ENCODE results near the gene USP47.

USP47 gene

DNA sequence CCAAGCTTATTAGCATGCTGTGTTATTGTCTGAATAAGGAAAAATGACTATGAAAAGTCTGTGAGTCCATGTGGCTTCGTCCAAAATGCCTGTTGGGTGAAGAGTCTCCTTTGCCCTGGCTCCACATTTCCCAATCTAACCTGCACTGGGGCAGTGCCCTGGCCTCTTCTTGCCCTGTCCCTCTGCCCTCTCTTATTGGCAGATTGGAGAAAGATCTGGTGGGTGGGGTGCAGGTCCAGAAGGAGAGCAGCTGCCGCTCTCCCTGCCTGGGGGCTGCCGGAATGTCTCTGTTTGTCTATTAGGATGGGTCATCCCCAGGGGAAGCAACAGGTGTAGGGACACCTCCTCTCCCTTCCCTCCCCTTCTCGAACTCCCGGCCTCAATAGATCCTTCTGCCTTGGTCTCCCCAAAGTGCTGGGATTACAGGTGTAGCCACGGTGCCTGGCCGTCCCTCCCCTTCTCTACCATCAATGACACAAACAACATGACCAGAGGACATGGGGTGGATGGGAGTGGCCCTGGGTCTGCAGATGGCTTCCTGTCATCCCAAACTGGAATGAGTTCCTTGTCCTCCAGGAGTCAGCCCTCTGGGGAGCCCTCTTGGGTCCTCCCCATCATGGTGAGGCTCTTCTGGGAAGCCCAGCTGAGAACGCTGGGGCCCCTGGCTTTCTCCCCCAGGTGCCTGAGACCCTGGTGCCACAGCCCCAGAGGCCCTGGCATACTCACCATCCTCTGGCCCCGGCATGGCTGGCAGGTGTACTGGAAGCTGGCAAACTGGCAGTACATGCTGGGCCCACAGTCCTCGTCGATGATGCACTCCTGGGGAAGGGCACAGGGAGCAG lies 126.1 kb downstream of the USP47 start:
- DNase-seq = no peak

DNA sequence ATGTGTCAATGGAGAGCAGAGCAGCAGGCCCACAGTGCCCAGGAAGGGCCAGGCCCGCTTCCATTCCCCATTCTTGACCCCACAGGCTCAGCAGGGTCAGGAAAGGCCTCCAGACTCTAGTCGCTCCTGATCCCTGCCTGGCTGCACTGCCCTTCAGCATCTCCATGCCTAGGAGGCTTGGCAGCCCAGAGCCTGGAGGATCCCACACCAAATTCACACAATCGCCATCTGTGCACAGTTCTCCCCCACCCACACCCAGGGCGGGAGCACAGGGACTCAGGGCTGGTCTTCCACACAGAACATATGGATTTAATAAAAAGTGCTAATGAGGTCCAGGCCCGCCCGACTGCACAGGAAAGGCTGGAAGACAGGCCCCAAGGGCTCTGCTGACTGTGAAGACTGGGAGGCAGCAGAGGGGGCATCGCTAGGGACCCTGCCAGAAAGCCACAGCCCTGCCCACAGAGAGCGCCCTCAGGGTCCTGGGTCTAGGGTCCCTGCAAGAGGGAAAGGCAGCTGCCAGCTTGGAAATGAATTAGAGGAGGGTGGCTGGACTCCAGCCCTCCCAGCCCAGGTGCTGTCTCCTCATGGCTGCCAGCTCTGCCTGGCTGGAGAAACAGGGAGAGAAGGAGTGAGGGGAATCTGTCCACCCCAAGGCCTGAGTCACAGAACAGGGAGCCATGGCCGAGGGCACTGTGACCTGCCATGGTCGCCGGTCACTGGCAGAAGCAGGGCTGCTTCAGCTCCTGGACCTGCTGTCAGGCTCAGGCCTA lies 126.9 kb downstream of the USP47 start:
- no peak for DNase-seq

DNA sequence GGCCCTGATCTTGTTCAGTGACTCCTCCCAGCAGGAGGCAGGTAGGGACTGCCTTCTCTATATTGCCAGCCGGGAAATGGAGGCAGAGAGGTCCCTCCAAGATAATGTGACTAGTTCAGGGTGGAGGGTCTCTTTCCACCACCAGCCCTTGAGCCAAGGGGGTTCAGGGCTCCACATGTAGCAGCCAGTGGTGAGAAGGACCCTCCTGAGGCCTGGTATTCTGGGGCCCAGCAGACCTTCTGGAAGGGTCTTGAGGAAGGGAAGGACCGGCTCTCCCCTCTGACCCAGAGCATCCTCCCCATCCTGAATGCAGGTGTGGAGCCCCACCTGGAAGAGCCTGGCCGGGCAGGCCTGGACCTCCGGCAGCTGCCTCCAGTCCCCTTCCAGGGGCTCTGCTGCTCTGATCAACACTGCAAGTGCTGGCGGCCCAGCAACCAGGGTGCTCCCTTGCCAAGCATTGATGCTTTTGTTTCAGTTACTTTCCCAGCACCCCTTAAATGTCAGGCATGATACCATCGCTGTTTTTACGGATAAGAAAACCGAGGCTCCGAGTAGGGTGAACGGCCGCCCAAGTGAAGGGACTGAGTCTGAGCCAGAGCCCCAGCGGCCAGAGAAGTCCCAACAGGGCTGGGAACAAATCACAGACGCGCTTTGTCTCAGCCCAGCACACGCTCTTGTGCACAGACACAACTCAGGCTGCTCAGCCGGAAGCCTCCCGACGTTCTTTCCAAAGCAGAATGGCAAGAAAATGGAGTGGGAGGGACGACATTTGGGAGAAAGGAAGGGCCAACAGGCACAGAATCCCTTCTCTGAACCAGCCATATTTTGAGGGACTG lies 127.8 kb downstream of the USP47 start:
- DNase-seq = no peak

DNA sequence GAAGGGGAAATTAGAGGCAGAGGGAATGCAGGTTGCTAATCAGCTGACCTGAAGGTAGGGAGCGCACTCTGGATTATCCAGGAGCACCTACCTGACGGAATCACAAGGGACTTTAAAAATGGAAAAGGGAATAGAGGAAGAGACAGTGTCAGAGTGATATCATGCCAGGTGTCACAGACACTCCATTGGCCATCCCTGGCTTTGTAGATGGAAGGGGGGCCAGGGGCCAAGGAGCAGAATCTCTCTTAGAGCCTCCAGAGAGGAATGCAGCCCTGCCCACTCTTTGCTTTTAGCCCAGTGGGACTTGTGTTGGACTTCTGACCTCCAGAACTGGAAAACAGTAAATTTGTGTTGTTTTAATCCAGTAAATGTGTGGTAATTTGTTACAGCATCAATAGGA lies 128.8 kb downstream of the USP47 start:
- no peak for DNase-seq

DNA sequence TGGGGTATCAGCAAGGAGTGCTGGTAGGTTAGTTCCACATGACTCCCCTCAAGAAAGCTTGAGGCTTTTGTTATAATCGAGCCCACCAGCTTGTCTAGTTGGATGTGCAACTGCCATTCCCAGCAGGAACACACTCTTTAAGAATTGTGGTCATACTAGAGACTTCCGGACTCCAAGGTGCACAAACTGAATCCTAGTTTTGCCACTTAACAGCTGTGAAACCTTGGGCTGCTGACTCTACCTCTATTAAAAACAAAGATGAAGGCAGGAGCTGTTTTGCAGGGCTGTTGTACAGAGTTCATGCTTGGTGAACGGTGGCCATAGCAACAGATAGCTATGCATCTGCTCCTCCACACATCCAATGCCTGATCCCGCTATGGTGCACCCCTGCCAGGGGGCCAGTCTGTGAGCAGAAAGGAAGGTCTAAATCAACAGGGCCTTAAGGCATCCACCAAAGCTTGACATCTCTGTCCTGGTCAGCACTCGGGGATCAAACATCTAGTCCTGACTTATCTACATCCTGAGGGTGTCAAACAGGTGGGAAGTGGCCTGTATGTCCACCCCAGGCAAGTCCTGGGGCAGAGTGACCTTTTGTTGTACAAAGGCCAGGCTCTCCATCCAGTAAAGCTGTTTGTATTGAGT lies 130.3 kb downstream of the USP47 start:
- DNase-seq = no peak

DNA sequence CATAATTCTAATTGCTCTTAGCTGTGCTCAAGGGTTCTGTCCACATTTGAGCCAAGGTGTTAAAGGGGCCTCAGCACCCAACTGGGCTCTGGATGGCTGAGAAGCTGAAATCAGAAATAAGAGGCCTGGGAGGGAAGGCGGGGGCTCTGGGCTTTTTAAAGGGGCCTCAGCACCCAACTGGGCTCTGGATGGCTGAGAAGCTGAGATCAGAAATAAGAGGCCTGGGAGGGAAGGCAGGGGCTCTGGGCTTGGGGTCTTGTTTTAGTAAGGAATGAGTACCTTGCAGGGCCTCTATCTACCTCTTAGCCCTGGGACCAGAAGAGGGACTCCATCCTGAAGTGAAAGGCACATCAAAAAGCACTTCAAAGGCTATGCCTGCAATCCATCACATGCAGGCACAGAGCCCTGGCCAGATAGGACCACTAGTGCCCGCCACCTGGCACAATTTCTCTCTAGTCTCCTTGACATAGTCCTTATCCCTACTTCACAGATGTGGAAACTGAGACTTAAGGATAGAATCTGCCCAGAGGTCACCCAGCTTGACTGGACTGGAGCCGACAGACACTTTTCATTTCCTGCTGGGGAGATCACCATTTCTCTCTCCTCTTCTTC lies 131.1 kb downstream of the USP47 start:
- no peak for DNase-seq

DNA sequence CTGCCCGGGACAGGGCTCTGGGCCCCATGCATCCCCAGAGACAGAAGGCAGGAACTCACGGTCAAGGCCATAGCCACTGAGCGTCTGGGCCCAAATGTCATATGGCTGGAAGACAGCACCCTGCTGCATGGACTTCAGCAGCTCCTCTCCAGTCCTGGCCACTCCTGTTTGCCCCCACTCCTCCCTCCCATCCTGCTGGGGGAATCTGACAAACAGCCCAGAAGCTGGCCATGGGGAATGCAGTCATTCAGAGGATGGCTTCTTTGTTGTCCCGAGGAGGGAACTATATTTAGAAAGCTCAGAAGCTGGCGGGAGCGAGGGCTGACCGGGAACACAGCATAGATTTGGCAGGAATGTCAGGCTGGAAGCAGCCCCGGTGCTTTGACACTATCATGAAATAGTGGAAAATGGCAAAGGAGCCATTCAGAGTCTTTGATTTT lies 131.6 kb downstream of the USP47 start:
- no peak for DNase-seq

DNA sequence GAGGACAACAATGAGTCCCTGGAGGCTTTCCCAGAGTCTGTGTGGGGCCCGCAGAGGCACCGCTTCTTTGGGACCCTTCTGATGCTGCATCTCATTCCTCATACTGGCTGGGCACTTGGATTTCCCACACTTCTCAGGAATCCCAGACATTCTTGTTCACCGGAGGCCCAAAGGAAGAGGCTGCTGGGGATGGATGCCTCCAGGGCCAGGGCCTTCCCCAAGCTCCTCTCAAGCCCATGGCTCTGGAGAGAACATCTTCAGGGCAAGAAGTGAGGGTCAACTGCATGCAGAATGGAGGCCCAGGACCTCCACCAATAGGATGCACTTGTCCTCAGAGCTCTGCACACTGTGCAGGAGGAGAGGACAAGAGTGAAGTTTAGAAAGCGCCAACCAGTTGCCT lies 132.1 kb downstream of the USP47 start:
- no peak for DNase-seq

DNA sequence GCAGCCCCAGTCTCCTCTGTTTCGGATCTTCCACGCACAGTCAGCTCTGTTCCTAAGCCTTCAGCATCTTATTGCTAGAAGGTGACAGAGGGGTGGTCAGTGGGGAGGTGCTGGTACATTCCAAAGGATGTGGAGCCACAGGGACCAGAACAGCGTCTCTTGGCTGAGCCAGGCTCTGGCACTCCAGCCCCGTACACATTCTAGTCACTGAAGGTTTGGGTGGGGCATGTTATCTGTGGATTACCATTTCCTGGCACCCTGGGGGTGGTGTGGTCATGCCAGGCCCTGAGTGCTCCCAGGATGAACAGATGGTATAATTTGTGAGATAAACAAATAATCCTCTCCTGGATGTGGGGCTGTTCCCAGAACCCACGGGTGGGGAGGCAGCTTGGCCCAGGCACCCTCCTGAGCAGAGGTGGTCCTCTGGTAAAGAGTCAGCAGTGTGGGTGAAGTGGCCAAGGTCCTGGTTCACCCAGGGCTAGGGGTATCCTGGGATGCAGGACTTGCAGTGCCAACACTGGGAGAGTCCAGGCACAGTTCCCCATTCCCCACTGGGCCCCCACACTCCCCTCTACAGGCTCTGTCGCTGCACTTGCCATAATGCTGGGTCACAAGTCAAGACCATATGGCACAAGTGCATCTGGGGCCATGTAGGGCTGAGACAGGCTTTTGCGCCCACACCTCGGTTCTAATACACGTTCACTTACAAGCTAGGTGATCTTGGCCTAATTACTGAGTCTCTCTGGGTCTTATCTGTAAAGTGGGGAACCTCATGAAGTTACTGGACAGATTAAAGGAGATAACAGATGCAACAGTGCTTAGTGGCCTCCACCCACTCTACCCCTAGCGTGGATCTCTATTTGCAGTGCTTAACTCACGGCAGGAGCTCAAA lies 133.7 kb downstream of the USP47 start:
- no peak for DNase-seq

DNA sequence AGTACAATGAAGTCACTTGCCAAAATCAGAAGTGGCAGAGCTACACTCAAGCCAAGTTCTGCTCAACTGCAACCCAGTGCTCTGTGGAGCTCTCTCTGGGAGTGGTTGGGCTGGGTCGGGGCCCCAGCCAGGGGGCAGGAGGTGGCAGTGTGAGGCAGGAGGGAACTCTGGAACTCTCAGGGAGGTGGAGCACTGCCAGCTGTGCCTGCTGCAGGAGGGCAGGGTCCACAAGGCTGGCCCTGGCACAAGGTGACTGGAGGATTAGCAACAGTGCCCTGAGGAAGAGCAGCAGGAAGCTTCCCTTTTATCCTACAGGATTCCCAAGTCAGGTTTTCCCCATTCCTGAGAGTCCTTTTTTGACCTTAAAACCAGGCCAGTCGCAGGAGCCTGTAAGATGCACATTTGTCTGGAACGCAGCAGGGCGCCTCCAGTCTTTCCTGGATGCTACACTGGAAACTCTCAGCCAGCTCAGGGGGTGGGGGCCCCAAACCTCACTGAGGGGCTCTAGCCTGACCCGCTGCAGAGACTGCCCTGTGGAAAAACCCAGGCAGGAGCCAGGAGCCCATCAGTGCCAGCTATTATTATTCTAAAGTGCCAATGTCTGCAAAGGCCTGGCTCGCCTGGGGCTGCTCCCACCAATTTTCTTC lies 134.8 kb downstream of the USP47 start:
- no peak for DNase-seq

DNA sequence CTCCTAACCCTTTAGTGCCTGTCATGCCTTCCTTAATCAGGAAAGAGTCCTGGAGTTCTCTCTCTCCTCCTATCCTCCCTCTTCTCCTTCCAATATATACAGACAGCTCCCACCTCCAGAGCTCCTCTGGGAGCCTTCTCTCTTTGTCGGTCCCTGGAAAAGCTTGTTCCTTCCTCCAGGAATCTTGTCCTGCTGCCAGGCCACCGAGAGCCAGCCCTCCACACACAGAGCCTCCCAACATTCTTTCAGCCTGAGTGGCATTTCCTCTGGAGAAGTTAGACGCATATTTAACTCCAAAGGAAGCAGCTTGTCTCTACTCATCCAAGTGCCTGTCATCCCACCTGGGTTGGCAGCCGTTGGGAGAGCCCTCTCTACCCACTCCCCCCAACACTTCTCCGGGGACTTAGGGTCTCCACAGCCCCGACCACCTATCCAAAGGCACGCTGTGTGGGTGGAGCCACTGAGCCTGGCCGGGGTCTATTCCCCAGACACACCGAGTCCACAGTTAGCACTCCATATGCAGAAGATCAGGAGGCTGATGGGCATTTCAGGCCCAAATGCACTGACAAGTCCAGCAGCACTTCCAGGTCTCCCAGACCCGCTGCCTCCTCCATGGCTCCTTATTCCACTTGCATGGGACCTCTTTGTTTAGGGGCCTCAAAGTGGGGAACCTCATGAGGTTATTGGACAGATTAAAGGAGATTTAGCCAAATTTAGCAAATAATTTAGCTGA lies 135.6 kb downstream of the USP47 start:
- DNase-seq = no peak

DNA sequence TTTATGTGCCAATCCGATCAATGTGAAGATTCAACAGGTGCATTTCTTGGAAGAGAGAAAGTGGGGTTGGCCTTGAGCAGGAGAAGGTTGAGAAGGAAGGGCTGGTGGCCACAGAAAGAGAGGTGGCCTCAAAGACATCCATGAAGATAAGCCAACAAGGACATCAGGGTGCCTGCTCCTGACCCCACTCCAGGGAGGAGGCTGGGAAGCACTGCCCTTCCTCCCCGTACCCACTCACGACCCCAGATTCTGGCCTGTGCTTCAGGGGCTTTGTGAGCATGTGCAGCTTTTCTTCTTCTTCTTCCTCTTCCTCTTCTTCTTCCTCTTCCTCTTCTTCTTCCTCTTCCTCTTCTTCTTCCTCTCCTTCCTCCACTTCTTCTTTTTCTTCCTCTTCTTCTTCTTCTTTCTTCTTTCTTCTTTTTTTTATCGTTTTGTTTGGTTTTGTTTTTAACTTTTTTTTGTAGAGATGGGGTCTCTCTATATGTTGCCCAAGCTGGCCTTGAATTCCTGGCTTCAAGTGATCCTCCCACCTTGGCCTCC lies 136.4 kb downstream of the USP47 start:
- no peak for DNase-seq

DNA sequence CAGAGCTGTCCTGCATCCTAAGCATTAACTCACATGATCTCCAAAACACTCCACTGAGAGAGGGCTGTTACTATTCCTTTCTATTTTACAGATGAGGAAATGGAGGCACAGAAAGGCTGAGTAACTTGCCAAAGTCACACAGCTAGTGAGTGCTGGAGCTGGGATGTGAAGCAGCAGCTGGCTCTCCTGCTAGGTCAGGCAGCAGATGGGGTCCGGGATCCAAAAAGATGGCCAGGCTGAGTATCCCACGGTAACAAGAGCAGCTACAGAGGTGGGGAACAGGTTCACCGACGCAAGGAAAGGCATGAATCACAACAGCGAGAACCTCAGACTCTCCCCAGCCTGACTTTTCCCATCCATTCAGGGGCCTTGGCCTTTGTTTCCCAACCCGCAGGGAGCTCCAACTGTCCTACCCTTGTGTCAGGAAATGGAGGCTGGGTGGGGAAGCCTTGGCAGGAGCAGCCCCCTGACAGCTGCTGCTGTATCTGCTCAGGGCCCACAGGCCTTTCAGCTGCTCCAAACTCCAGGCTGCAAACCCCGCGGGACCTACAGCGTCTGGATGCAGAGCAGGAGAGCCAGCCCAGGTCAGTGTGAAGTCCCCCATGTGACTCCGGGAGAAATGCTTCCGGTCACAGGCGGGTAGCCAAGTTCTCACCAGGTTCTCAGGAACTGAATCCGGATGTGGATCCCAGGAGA lies 137.2 kb downstream of the USP47 start:
- no peak for DNase-seq

DNA sequence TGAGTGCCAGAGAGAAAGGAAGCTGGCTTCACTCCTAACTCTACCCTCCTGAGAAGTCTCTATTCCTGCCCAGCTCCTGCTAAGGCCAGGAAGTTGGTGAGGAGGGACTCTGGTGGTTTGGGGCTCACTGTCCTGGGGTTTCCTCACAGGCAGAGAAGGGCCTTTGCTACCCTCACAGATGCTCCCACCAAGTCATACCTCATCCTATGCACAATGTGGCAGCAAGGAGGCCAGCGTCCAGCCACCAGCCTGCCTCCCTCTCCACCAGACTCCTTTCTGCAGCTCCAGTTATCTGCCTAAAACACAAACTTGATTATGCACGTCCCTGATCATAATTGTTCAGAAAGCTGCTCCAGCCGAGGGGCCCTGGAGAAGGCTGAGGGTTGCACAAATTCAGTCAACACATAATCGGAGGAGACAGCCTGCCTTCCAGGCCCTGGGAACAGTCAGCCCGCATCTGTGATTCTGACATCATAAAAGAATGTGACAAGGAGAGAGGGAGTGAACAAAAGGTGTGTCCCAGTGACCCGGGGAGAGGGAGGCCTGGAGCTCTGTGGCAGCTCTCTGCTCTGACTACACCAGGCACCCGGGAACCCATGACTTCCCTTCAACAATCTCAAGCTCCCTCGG lies 137.8 kb downstream of the USP47 start:
- DNase-seq = no peak

DNA sequence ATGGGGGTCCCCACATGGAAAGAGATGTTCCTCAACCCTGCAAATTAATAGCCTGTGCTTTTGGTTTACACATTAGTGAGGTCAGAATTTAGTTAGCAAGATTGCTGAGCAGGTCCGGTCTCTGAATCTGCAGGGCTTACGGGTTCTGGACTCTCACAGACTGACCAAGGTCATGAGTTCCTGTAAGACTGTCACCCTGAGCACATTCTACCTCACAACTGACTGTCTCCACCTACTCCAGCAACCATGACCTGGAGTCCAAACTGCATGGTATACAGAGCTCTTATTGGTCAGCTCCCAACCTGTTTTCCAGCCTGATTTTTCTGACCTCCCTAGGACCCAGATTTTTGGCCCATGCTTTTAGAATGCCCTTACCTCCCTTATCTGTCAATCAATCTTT lies 138.4 kb downstream of the USP47 start:
- no peak for DNase-seq

DNA sequence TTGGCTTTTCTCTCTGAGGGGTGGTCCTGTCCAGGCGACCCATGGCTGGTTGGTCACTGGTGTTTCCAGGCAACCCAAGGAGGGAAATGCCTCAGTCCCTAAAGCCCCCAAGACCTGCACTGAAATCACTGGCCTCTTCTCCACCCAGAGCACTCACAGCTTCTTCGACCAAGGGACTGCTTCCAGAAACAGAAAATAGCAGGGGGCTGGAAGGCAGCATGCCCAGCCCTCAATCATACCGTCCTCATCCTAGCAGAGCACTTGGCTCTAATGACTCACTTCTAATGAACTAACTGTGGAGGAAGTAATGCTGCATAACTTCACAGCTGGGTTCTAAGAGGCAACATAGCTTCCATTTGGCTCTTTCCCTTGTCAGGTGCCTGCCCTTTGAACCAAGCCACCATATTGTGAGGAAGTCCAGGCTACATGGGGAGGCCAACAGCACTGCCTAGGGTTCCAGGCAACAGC lies 139.1 kb downstream of the USP47 start:
- no peak for DNase-seq

DNA sequence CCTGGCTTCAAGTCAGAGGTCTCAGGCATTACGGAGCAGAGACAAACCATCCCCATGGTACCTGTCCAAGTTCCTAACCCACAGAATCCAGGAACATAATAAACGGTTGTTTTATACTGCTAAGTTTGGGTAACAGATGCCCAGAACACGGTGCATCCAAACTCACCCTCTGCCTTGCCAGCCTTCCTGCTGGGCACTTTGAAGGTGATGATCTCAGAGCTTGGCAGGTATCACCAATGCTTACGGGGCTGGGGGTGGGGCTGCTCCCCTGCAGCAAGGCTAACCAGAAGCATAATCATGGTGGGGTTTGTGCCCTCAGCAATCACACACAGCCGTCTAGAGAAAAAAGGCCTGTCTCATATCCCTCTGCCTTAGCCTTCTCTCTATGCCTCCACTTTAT lies 139.6 kb downstream of the USP47 start:
- no peak for DNase-seq

DNA sequence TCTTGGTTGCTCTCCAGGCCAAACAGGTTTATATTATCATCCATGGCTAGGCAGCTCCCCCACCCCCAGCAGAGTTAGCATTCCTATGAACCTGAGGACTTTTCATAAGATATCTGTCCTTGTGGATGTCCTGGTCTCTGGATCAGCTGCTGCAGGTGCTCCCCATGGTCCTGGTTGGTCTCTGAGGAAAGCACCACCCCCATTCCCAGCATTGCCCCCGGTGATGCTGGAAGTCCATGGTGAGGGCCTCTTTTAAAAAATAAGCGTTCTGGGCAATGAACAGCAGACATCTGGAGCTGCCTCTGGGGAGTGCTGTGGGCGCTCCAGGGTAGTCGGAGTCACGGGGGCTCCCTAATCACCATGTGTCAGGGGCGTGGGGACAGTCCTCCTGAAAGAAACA lies 140.1 kb downstream of the USP47 start:
- DNase-seq = no peak

DNA sequence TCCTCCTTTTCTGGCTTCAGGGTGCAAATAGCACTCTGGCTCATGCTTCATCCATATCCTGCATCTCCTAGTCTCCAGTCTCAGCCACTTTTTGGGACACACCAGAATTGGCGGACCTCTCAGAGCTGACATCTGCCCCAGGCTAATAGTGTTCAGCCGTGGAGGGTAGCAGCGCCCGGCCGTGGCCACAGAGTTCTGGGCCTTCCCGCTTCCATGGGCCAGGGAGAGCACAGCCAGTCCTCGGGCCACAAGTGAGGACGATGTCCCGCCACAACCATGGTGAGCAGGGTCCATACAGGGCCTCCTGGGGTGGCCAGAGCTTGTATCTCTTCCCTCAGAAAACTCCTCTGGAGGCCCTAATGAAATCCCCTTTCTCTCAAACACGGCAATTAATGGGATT lies 140.7 kb downstream of the USP47 start:
- DNase-seq = no peak

Measured in stimulated activated CD4-positive, alpha-beta T cell treated with anti-CD3 and anti-CD28 coated beads, Interleukin-4, amount 100 ng/mL, for 24 hours (primary cell).